Measurements from ENCODE around the gene IL18.

Gene IL18

GRCh38 chr11:112177589-112177988, 13.7 kb upstream of the IL18 start:
- H3K9me3 ChIP-seq (replicated peaks; ENCODE audit: insufficient read depth, low read length): no peaks in the 10 kb centered on the region
- no peak overlapping the region for H3K4me3 ChIP-seq (ENCODE audit: low read length)
- H4K20me1 ChIP-seq (ENCODE audit: insufficient read depth, low read length): no peaks in the 10 kb centered on the region
- TF ChIP-seq, protein P1, sequence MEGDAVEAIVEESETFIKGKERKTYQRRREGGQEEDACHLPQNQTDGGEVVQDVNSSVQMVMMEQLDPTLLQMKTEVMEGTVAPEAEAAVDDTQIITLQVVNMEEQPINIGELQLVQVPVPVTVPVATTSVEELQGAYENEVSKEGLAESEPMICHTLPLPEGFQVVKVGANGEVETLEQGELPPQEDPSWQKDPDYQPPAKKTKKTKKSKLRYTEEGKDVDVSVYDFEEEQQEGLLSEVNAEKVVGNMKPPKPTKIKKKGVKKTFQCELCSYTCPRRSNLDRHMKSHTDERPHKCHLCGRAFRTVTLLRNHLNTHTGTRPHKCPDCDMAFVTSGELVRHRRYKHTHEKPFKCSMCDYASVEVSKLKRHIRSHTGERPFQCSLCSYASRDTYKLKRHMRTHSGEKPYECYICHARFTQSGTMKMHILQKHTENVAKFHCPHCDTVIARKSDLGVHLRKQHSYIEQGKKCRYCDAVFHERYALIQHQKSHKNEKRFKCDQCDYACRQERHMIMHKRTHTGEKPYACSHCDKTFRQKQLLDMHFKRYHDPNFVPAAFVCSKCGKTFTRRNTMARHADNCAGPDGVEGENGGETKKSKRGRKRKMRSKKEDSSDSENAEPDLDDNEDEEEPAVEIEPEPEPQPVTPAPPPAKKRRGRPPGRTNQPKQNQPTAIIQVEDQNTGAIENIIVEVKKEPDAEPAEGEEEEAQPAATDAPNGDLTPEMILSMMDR (IDR thresholded peaks at IDR 0.05; ENCODE audit: low read length): no peak
- TF ChIP-seq EZH2 (optimal IDR thresholded peaks at IDR 0.05; ENCODE audit: low read depth, low read length) (no peak), EZH2phosphoT487 (IDR thresholded peaks at IDR 0.05; ENCODE audit: low read length) (no peak)
- DNase-seq: no peak
- no peaks in the 10 kb centered on the region for H3K79me2 ChIP-seq (ENCODE audit: low read length)
- no peaks in the 10 kb centered on the region for H3K36me3 ChIP-seq (replicated peaks; ENCODE audit: insufficient read depth, low read length)
- H3K4me1 ChIP-seq (ENCODE audit: low read length): peaks cover 16% of the 10 kb centered on the region
- no peak overlapping the region for H3K27ac ChIP-seq (ENCODE audit: low read length)
- no peaks in the 10 kb centered on the region for H3K9me2 ChIP-seq (replicated peaks; ENCODE audit: insufficient read depth, low read length)
- H3K9ac ChIP-seq (ENCODE audit: low read length): no peak overlapping the region
- H3F3A ChIP-seq (ENCODE audit: insufficient read depth, low read length): 0 out of 2 replicates have a peak, but pooled peaks cover 4% of the 10 kb centered on the region
- H2AFZ ChIP-seq (ENCODE audit: low read length): no peak overlapping the region
- no peaks in the 10 kb centered on the region for H3K27me3 ChIP-seq (replicated peaks; ENCODE audit: insufficient read depth, low read length)
- H3K4me2 ChIP-seq (ENCODE audit: low read depth, low read length): no peak overlapping the region

DNA sequence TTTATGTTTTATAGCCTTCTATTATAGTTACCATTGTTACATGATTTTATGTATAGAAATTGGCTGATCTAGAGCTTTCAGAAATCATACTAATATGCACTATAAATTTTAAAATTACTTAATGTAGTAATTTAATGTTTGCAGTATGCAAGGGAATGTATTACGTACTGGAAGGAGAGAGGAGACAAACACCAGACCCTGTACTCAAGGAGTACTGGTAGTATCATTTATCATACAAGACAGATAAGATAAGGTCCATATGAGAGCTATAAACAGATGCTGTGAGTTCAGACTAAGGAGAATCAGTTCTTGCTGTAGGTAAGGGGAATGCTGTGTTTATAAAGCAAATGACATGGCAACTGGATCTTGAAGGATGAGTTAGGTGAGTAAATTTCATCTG, 12.2 kb upstream of the IL18 start:
- H3K4me2 ChIP-seq (ENCODE audit: low read depth, low read length): no peak overlapping the region

DNA sequence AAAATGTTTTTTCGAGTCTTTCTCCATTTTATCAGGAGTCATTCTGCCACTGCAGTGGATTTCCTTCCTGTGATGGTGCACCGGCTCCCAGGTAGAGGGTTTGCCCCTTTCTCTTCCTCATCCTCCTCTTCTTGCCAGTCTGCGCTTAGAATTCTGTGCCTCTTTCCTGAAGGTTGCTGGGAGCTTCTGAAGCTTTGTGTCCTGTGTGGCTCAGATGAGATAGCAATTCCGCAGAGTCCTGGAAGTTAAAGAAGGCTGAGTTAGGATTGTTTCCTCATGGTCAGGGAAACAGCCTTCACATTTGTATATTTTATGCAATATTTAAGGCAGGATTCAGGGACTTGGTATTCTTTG, 11.7 kb upstream of the IL18 start:
- H3K4me2 ChIP-seq (ENCODE audit: low read depth, low read length): no peak overlapping the region
- no peaks in the 10 kb centered on the region for H3K36me3 ChIP-seq (replicated peaks; ENCODE audit: insufficient read depth, low read length)
- no peaks in the 10 kb centered on the region for H3K9me2 ChIP-seq (replicated peaks; ENCODE audit: insufficient read depth, low read length)
- no peaks in the 10 kb centered on the region for H3K79me2 ChIP-seq (ENCODE audit: low read length)
- no peaks in the 10 kb centered on the region for H3K9me3 ChIP-seq (replicated peaks; ENCODE audit: insufficient read depth, low read length)
- no peak overlapping the region for H2AFZ ChIP-seq (ENCODE audit: low read length)
- H3K4me1 ChIP-seq (ENCODE audit: low read length): peaks cover 16% of the 10 kb centered on the region
- H3K9ac ChIP-seq (ENCODE audit: low read length): no peak overlapping the region
- no peak overlapping the region for H3K27ac ChIP-seq (ENCODE audit: low read length)
- DNase-seq: no peak
- H3F3A ChIP-seq (ENCODE audit: insufficient read depth, low read length): 0 out of 2 replicates have a peak, but pooled peaks cover 4% of the 10 kb centered on the region
- no peak for TF ChIP-seq EZH2phosphoT487 (IDR thresholded peaks at IDR 0.05; ENCODE audit: low read length)
- TF ChIP-seq, protein P1 (IDR thresholded peaks at IDR 0.05; ENCODE audit: low read length): no peak
- H3K4me3 ChIP-seq (ENCODE audit: low read length): no peak overlapping the region
- H4K20me1 ChIP-seq (ENCODE audit: insufficient read depth, low read length): no peaks in the 10 kb centered on the region
- H3K27me3 ChIP-seq (replicated peaks; ENCODE audit: insufficient read depth, low read length): no peaks in the 10 kb centered on the region

More for the DNA sequence above, 12.2 kb upstream of the IL18 start:
- Histone ChIP-seq H3K4me1 (ENCODE audit: low read length) (peaks cover 16% of the 10 kb centered on the region), H3K79me2 (ENCODE audit: low read length) (no peaks in the 10 kb centered on the region), H3K9me3 (replicated peaks; ENCODE audit: insufficient read depth, low read length) (no peaks in the 10 kb centered on the region), H2AFZ (ENCODE audit: low read length) (no peak overlapping the region), H3K4me3 (ENCODE audit: low read length) (no peak overlapping the region), H3K9ac (ENCODE audit: low read length) (no peak overlapping the region), H4K20me1 (ENCODE audit: insufficient read depth, low read length) (no peaks in the 10 kb centered on the region), H3K9me2 (replicated peaks; ENCODE audit: insufficient read depth, low read length) (no peaks in the 10 kb centered on the region), H3K27ac (ENCODE audit: low read length) (no peak overlapping the region), H3F3A (ENCODE audit: insufficient read depth, low read length) (0 out of 2 replicates have a peak, but pooled peaks cover 4% of the 10 kb centered on the region), H3K27me3 (replicated peaks; ENCODE audit: insufficient read depth, low read length) (no peaks in the 10 kb centered on the region), H3K36me3 (replicated peaks; ENCODE audit: insufficient read depth, low read length) (no peaks in the 10 kb centered on the region)
- DNase-seq: no peak
- TF ChIP-seq EZH2 (optimal IDR thresholded peaks at IDR 0.05; ENCODE audit: low read depth, low read length) (no peak), EZH2phosphoT487 (IDR thresholded peaks at IDR 0.05; ENCODE audit: low read length) (no peak)
- TF ChIP-seq, protein P1 (IDR thresholded peaks at IDR 0.05; ENCODE audit: low read length): no peak

Data from MM.1S (cell line).